HG03571 (cell line): ENCODE measurements around the gene PEX14.
A peak's percentile ranks its signal among the peaks of the same experiment; 100 is the strongest.
"Not testable (repeated sequence)": the region's sequence is repeated elsewhere in the genome, so short reads cannot be mapped to it uniquely, and the experiment has no call there.

Experiments
- ATAC-seq: cut with Tn5 transposase; IDR thresholded peaks from one replicate; pipeline ENCODE4 v1.9.1; 2021; ENCODE audit not compliant: unreplicated experiment

PEX14 gene

GRCh38 chr1:10474613-10475507 is at the start of gene PEX14:
PEX14 (plus strand) TSS chr1:10474950; CDS start chr1:10474967, 17 bp downstream.
- peak; percentile 59 for ATAC-seq

- not testable (repeated sequence) for ATAC-seq
Observed at GRCh38 chr1:10425826-10426534, 48.8 kb upstream of the PEX14 start.

GRCh38 chr1:10426535-10426848 is 48.3 kb upstream of the PEX14 start:
- ATAC-seq: not testable (repeated sequence)

DNA sequence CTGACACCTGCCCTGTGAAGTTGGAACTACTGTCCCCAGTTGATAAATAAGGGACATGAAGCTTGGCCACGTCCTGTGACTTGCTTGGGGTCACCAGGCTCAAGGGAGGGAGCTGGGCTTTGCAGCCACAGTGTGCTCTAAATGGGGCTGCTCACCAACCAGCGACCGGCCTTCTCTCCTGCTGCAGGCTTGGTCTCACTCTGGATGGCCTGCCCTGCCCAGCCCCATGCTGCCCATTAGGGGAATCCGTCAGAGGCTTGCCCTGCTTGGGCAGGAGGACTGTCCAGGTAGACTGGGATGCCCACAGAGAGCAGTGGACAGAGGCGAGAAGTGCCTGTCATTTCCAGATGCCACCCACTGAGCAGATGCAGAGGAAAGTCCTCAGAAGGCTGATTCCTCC is 45.8 kb upstream of the PEX14 start:
- ATAC-seq: no peak

- no peak for ATAC-seq
Observed at GRCh38 chr1:10429868-10430215, 44.9 kb upstream of the PEX14 start.

- ATAC-seq: peak; percentile 66
Observed at GRCh38 chr1:10430216-10431069, 44.3 kb upstream of the PEX14 start, which contains the start of gene CENPS. CENPS (plus strand) TSS chr1:10430433; CDS start chr1:10430518, 85 bp downstream.

- ATAC-seq: peak; percentile 1
Observed at GRCh38 chr1:10431070-10431730, 43.5 kb upstream of the PEX14 start.

GRCh38 chr1:10432910-10433700 is 41.6 kb upstream of the PEX14 start:
- no peak for ATAC-seq

DNA sequence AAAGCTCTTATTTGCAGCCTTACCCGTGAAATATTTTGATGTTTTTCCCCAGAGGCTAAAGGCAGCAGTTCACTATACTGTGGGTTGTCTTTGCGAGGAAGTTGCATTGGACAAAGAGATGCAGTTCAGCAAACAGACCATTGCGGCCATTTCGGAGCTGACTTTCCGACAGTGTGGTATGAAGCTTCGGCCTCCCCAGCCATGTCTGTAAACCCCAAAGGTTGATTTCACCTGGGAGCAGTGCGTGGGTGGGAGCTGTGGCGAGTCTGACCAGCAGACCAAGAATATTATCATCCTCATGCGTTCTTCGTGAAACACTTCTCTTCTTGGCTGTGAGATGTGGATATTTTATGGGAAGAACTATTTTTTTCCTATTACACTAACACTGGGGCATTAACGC is 41.0 kb upstream of the PEX14 start:
- no peak for ATAC-seq

DNA sequence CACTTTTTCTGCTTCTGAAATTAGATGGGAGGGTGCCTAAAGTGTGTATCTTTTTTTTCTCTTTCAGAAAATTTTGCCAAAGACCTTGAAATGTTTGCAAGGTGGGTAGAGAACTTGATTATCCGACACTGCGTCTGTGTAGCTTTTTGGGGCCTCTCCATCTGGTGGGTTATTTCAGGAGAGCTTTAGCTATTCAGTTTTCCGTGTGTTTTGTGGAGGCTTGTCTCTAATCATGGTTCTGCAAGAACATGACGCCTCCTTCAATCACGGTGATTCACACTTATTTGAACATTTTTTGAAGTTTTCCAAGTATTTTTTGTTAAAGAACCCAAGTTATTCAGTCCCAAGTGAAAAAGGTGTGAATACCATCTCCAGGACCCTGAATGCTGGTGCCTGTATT is 40.2 kb upstream of the PEX14 start:
- ATAC-seq: no peak

GRCh38 chr1:10437052-10437451 is 37.7 kb upstream of the PEX14 start:
- no peak for ATAC-seq

DNA sequence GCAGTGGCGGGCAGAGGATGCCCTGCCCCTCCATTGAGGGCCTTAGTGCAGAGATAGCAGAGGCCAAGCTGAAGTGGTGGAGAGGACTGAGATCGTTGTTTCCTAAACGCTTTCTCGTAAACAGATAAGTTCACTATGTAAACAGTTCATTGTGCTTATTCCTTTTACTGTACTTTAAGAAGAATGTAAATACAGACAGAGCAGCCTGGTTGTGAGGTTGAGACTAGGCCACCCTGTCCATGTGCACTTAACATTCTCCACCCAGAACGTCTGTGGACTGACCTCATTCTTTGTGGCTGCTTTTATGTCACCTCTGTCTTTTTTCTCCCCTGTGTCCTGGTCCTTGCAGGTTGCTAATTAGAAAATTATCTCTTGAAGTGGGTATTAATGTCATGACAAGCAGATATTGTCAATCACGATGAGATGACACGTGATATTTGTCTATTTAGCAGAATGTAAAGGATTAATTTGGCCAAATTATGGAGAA is 36.0 kb upstream of the PEX14 start:
- no peak for ATAC-seq

GRCh38 chr1:10440305-10440704 is 34.4 kb upstream of the PEX14 start:
- ATAC-seq: no peak

DNA sequence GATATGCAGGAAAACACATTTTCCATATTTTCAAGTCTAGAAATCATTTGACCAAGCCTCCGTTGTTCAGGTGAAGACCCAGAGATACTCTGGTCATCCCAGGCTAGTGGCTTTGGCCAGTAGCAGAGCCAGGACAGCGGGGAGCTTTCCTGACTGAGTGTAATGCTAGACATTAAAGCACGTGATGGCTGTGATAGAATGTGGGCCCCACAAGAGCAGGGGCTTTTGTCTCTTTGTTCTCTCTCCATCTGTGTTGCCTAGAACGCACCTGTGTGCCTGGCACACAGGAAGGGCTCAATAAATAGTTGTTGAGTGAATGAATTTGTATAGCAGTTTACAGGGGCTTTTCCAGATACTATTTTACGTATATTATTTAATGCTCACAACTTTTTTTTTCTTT is 34.0 kb upstream of the PEX14 start:
- no peak for ATAC-seq

DNA sequence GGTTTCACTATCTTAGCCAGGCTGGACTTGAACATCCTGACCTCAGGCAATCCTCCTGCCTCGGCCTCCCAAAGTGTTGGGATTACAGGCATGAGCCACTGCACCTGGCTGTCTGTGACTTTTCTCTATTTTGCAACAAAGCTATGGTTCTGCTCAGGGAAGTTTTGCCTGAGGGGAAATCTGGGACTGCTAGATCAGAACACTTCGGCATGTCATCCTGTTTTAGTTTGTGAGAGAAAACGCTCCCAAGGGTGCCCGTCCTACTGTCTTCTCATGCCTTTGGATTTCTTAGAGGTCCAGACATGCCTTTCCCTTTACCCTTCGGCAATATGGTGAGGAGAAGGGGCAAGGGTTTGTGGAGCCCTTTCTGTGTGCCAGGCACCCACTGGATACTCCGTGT is 30.5 kb upstream of the PEX14 start:
- ATAC-seq: no peak

- ATAC-seq: no peak
Observed at GRCh38 chr1:10444795-10445397, 29.9 kb upstream of the PEX14 start.

DNA sequence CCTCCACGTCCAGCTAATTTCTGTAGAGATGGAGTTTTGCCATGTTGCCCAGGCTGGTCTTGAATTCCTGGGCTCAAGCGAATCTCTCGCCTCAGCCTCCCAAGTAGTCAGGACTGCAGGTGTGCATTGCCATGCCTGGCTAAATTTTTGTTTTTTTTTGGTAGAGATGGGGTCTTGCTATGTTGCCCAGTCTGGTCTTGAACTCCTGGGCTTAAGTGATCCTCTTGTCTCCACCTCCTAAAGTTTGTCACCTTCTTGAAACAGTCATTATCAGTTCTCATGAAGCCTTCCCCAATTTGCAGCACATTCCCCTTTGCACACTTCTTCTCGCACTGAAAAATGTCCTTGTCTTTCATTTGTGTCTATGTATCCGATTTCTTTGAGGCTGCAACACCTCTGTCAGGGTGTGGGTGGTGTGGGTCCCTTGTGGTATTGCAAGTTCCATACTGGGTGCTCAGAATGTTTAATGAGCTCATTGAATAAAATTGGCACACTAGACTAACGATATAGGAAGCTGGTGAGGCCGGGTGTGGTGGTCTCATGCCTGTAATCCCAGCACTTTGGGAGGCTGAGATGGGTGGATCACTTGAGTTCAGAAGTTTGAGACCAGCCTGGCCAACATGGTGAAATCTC is 27.8 kb upstream of the PEX14 start:
- no peak for ATAC-seq

DNA sequence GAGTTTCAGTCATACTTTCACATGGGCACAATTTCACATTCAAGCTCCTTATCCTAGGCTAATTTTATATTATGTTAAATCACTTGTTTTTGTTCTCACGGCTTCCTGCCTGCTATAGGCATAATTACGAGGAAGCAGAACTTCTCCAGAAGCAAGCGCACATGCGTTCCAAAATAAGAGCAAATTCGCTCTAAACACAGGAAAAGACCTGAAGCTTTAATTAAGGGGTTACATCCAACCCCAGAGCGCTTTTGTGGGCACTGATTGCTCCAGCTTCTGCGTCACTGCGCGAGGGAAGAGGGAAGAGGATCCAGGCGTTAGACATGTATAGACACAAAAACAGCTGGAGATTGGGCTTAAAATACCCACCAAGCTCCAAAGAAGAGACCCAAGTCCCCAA is 25.0 kb upstream of the PEX14 start, which contains the start of gene CORT:
Gene CORT (plus strand): TSS at position 281 of the 400 bp plus-strand sequence. CDS start 193 bp downstream, outside the sequence.
- ATAC-seq: no peak
